Left cardiac atrium (tissue), 4 donors: ENCODE measurements around the gene TMEM266. TPM values are rescaled to one million over a fixed set of nuclear protein-coding genes. Genes with fewer than 3 reads are reported as not detected.

ENCODE experiments used
- ATAC-seq, 2 donors: fragments of 200-7000 bp; cut with Tn5 transposase; one replicate each; pipeline ENCODE4 v1.9.1; 2020; ENCODE audit warnings: mild to moderate bottlenecking in 2 of 2, moderate library complexity in 2 of 2
- DNase-seq: peaks from one replicate; pipeline ENCODE4 v3.0.0-alpha.2; 2020
- intact Hi-C, 2 donors: fragments of 100-400 bp; cut with DNase I; formaldehyde crosslinking; loops; one replicate each; pipeline versions ENCODE4 v1.14.1 to v1.15.1; 2022 to 2023
- total RNA-seq, 2 donors: library from RNA; stranded (reverse); fragmentation: NEBNext Ultra II Directional; extraction: Animal tissue kit (Norgen Biotek cat#: 25700); gene quantifications; one replicate each; pipeline ENCODE4 v1.2.1, GENCODE V29; 2021
- donor health status: DM: no; HTN: yes; CAD: no.
- donor health status: DM: no; HTN: yes; CAD: no; lungs with severe emphysema.
- donor health status: DM: yes; HTN: yes; CAD: no.
- donor health status: Dilated cardiomyopathy.

TMEM266 gene
- total RNA-seq, 2 donors from 2014 or later, result 0.12 to 0.29 TPM

DNA sequence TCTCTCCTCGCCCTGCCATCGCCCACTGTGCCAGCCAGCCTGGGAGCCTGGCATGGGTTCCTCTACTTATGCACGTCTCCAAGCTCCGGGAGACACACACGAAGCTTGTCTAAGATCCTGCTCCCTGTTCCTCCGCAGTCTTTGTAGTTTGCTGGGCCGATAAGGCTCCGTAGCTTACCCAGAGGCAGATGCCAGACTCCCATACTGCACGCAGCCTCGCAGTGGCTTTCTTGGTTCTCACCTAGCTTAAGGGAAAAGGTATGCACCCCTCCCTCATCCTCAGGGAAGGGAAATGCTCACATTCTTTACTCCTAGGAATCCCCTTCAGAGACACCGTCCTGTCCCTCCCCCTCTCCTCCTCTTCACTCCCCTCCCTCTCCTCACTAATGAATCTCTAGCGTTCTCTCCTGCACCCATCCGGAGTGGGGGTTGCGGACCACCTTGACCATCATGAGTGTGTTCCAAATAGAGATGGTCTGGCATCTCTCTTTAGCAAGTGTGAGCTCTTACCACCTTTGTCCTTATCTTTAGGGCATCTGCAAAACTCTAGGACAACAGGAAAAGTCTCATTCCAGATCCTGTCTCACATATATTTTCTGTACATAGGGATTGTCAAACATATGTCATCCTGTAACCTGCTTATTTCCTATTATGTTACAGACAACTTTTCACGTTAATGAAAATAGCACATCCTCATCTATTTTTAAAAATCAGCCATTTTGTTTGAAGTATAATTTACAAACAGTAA is 56.5 kb downstream of the TMEM266 start:
- ATAC-seq (no peak), DNase-seq (no peak)
- intact Hi-C loops, result no loop called here

DNA sequence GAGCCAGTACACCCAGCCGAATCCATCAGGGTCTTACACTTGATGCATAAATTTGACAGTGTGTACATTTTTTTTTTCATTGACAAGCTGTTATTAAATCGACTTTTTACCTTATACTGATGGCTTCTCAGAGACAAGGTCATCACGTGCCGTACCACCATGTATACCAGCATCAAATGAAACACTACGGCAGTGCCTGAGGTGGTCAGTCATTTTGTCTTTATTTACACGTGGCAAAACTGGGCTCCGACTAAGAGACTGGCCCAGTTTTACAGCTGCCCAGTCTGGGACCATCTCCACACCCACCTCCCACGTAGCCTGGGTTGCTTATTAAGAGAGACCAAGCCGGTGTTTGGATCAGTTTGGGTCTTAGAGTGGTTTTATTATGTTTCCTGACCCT is 57.4 kb downstream of the TMEM266 start:
- intact Hi-C loops, result no loop called here
- DNase-seq (no peak), ATAC-seq (no peak)

DNA sequence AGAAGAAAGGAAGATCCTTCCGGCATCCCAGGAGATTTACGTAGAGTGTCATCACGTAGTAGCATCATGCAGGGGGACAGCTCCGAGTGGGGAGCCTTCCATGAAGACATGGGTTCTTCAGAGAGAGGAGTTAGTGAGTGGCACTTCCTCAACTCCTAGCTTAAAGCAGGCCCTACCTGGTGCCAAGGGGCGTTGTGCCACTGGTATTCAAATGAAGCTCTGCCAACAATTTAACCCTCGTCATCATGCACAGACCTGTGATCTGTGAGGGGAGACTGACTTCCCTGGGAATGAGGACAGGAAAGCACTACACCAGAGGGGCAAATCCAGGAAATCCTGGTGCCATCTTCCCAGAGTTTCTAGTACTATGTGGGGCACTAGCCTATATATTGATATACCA is 59.0 kb downstream of the TMEM266 start:
- ATAC-seq (no peak), DNase-seq (no peak)
- intact Hi-C loops, result no loop called here

DNA sequence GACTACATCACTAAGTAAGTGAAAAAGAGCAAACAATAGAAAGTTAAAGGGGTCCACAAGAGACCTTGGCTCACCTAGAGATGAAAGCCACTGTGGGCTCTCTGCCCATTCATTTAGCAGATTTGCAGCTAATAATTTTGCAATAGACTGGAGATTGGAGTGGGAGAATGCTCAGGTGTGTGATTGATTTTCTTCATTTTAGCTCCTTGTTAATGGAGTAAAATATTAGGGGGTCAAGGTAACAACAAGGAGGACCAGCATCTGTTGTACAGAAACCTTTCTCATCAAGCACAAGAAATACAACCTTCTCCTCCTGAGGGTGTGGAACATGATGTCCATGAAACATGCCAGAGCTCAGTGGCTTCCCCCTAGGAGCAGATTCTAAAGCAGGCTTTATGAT is 63.2 kb downstream of the TMEM266 start:
- no peak for DNase-seq
- intact Hi-C loops, result no loop called here
- ATAC-seq, result no peak

DNA sequence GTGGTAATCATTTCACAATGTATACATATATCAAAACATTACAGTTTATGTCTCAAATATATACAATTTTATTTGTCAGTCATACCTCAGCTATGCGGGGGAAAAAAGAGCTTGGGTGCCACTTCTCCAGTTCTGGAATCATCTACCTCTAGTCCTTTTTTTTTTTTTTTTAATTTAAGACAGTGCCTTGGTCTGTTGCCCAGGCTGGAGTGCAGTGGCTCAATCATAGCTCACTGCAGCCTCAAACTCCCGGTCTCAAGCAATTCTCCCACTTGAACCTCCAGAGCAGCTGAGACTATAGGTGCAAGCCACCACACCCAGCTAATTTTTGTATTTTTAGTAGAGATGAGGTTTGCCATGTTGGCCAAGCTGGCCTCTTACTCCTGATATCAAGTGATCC is 67.4 kb downstream of the TMEM266 start:
- intact Hi-C loops, result no loop called here
- no peak for ATAC-seq
- no peak for DNase-seq

DNA sequence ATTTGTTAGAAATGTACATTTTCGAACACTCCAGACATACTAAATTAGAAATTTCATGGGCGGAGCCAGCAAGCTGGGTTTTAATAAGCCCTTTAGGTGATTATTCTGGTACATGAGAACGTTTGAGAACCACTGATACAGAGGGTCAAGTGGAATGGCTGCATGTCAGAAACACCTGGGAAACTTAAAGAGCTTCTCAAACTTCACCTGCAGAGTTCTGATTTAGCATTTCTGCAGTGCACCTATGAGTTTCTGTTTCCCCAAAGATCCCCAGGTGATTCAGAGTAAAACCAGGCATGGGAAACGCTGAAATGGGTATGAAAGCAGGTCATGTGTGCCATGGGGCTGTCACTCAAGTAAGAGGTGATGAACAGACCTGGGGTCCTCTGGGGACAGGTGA is 68.1 kb downstream of the TMEM266 start:
- DNase-seq (no peak), ATAC-seq (no peak)
- intact Hi-C loops, result no loop called here

DNA sequence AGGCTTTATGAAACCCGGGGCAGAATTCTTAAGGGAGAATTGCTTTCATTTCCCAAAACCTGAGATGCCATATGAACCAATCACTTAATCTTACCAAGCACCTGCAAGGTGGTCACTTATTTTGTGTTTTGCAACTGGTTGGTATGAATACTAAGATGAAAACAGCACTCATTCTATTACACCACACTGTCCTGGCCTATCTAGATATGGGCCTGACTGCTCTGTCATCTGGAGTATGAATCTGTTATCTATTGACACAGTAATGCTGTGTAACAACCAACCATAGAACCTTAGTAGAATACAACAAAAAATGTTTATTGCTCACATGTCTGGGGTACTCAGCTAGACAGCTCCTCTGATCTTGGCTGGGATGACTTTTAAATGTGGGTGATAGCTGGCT is 74.8 kb downstream of the TMEM266 start:
- no peak for ATAC-seq
- DNase-seq, result no peak
- intact Hi-C loops, result no loop called here

DNA sequence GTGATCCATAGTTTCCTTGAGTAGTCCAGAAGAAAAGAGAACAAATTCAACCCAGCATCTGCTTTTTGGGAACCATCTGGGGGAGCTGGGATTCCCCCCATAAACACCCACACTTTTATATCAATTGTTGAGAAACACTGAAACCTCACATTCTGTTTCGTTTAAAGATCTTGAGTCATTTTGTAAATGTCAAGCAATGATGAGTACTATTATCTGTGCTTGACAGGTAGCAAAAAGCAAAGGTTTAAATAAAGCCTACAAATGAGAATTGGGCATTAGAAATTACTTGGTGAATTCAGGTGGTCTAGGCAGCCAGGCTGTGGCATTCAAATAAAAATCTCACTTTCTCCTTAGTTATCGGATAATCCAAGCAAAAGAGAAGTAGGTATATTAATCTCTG is 75.7 kb downstream of the TMEM266 start:
- DNase-seq (no peak), ATAC-seq (no peak)
- intact Hi-C loops, result loop anchor here in 1 of 2 donors (5.0 kb wide), 1 partner anchor 78 kb away; the partner anchor contains the start of gene TMEM266

DNA sequence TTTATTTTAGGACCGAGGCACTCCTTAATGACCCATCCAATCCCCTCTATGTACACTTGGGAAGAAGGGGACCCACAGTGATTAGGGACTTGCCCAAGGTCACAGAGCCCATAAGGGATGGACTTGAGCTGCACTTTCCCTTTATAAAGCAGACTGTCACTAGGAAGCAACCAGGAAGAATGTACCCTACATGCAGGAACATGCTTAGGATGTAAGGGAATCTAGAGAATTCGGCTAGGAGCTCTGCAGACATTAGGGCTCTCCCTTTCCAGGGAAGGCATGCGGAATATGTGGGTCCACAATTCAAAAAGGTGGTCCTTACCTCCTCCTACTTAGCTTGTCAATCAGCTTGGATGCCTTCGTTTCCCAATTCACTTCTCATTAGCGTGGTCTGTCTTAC is 78.7 kb downstream of the TMEM266 start:
- no peak for ATAC-seq
- intact Hi-C loops, result loop anchor here in 1 of 2 donors (5.0 kb wide), 1 partner anchor 81 kb away; the partner anchor contains the start of gene TMEM266
- DNase-seq, result no peak

DNA sequence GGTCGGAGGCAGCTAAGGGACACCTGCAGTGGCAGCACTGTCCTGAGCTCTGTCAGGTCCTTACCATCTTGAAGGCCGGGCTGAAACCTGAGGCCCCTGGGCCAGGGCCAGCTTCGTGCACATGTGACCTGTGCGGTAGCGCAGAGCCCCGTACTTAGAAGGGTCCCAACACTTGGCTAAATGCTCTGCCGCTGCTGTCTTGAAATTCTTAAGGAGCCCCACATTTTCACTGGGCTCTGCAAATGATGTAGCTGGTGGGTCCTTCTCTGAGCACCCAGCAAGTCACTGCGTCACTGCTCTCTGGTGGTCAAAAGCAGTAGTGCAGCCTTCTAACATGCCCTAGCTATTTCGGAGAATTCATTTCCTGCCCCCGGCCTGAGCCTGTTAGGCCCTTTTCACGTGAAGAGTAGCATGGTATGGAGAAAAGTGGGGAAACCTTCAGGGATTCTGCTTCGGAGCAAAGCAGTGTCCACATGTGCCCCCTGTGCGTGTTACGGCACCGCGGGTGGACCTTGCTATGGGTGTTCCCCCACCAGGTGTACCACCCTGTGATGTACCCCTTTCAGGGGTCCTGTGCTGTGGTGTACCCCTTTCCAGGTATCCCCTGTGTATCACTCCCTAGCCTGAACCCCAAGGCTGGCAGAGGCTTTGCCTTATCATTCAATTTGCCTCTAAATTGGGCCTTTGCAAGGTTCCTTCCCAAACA is 79.7 kb downstream of the TMEM266 start:
- ATAC-seq (peak; percentile 90), DNase-seq (peak; percentile 77)
- intact Hi-C loops, result loop anchor here (1.0 to 5.0 kb wide), 2 partner anchors 80 to 82 kb away; partner anchors contain the start of gene TMEM266 (in 2 of the 2)

DNA sequence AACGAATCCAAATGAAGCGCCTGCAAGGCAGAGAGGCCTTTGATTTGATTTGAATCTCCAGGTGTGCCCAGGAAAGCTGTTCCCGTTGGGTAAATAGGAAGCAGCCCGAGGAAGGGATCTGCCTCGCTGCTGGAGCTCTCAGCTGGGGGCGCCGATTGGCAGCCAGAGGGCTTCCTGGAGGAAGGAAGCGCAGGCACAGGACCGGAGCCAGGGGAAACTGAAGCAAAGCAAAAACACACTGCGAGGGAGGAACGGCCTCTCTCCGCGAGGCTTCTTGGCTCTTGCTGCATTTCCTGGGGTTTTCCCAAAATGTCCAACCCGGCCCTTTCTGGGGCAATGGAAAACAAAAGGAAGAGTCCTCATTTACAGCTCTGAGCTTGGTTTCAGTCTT is 80.3 kb downstream of the TMEM266 start:
- DNase-seq, result peak; percentile 58
- intact Hi-C loops, result no loop called here
- ATAC-seq, result peak; percentile 42 to 62

DNA sequence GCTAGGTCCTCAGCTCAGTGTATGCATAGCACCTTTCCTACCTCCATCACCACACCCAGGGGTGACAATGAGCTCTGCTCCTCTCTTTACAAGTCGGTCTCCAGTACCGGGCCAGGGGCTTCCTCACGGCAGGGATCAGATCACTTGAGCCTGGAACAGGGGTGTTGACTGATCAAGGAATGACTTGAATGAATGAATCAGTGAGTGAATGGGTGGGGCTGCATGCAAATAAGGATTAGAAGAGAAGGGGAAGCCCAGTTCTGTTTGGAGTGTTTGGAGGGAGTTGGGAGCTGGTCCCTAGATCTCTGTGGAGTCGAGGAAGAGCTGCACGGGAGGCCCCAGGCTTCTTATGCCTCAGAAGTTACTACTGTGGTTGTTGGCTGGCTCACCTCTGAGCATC is 87.0 kb downstream of the TMEM266 start:
- ATAC-seq (no peak), DNase-seq (no peak)
- intact Hi-C loops, result no loop called here

DNA sequence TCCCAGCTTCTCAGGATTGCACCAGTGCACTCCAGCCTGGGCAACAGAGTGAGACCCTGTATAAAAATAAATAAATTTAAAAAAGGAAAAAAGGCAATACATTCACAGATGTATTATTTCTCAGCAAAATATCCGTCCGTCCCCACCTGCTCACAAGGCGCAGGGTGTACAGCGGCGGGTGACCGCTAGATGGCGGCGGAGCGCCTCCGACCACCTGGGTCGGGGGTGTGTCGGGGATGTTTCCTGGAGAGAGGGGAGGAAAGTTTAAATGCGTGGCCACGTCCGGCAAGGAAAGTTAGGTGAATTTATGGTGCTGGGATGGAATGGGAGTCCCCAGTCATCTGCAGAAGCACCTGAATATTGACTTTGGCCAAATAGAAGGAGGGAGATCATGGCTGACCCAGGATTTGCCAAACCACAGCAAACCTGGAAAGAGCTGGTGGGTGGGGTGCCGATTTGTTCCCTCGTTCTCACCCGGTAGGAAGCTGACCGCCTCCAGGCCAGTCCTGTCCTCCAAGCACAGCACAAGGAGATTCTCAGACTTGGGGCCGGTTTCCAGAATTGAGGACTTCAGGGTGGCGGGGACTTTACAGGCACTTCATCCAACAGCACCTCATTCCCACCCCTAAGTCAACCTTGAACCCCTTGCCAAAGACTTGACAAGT is 88.3 kb downstream of the TMEM266 start:
- DNase-seq, result peak; percentile 52
- ATAC-seq, result peak; percentile 46 to 66
- intact Hi-C loops, result no loop called here

DNA sequence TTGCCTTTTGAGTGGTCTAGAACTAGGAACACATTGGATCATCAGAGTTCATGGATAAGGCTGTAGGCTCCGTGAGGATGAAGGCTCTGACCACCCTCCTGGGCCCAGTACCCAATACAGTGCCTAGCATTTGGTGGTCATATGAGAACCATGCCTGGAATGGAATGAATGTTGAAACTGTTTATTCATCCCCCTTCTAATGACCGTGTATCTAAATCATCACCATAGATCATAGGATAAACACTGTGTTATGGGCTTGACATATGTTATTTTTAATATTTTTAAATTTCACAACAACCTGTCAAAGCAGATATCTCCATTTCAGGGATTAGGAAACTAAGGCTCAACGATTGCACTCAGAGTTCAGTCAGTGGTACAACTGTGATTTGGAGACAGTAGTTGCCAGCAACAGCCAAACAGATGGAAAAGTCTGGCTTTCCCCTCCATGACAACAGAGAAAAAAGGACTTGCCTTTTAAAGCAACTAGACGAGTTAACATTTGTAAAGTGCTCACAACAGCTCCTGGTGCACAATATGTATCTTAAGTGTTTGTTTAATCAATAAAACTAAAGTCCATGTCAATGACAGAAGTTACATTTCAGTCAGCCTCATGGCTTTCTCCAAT is 89.6 kb downstream of the TMEM266 start:
- ATAC-seq (no peak), DNase-seq (no peak)
- intact Hi-C loops, result no loop called here

DNA sequence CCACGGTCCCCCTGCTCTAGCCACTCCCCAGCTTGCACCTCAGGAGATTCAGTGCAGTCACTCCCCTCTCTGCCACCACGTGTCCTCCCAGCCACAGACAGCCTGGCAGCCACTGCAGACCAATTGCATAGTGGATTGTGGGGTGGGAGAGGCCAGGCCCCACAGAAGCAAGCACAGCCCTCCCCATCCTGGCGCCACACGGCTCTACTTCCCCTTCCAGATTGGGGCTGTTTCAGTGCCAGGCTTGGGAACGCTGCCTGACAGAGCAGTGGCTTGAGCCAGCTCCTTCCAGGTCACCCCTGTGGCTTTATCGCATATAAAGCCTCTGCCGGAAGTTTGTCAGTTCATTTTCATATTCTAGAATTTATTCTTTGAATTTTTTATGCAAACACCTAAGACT is 90.7 kb downstream of the TMEM266 start:
- intact Hi-C loops, result no loop called here
- DNase-seq (peak; percentile 57), ATAC-seq (peak; percentile 41 to 79)

DNA sequence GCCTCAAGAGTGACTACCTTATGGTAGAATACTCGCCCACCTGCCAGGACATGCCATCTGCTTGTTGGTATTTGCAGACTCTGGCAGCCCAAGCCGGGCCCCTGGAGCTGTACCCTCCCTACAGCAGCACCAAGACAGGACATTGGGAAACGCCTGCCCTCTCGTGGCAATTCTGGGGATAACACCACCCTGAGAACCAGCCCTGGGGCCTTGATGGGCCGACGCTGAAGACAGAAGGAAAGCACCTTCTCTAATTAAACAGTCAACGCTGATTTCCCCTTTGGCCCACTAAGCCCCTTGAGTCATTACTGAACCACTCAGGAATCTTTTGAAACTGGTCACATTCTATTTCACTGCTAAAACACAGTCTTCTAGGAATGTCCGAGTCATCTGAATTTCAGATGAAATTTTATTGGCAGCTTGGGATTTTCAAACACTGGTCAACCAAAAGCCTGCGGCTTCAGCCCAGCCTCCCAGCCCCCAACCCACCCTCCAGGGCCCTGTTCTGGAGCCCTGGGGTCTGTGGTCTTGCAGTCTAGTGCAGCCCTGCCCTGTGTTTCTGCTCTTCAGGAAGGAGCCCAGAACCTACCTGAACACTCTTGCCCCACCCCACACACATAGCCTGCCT is 91.3 kb downstream of the TMEM266 start:
- ATAC-seq (peak; percentile 86 to 88), DNase-seq (peak; percentile 77)
- intact Hi-C loops, result no loop called here

DNA sequence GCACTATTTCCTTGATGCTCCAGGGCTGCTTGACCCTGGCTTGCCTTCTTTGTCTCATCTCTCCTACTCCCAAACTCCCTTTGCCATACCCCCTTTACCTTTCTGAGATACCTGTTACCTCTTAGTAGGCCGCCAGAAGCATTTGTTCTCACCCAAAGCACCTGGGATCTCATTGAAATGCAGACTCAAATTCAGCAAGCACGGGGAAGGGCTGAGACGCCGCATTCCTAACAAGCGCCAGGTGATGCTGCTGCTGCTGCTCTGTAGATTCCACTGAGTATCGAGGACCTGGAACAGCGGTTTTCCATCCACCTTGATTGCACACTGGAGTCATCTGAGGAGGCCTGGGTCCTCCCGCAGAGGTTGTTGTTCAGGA is 91.8 kb downstream of the TMEM266 start:
- intact Hi-C loops, result no loop called here
- DNase-seq (no peak), ATAC-seq (no peak)

DNA sequence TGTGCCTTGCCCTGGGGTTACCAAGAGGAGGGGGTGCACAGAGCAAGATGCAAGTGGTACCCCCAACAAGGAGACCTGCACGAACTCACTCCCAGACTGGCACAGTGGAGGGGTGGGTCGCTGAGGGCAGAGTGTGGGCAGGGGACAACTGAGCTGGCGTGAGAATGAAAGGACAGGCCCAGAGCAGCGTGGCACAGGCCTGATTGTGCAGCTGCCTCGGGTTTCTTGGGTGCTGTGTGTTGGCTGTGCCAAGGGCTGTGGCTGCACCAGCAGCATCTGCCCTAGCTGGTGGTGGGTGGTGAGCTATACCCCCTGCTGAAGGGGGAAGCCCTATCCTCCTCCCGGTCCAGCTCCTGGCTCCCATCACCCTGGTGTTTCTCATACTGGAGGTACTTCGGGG is 92.4 kb downstream of the TMEM266 start:
- DNase-seq (no peak), ATAC-seq (no peak)
- intact Hi-C loops, result no loop called here
